Neural progenitor cell (in vitro differentiated cells): ENCODE measurements around the gene POLH.

Experiments used
- EZH2 ChIP-seq: fragments of 200-600 bp; sonication (generic); IDR thresholded peaks from 2 replicates; pipeline ENCODE4 v1.6.1; 2017; ENCODE audit warnings: antibody characterized with exemption, mild to moderate bottlenecking, moderate library complexity
- TF ChIP-seq, protein P1 (sequence below): fragments of 200-600 bp; sonication (generic); IDR thresholded peaks from 2 replicates; pipeline ENCODE4 v1.5.1; 2017; ENCODE audit warnings: antibody characterized with exemption, mild to moderate bottlenecking

DNA sequence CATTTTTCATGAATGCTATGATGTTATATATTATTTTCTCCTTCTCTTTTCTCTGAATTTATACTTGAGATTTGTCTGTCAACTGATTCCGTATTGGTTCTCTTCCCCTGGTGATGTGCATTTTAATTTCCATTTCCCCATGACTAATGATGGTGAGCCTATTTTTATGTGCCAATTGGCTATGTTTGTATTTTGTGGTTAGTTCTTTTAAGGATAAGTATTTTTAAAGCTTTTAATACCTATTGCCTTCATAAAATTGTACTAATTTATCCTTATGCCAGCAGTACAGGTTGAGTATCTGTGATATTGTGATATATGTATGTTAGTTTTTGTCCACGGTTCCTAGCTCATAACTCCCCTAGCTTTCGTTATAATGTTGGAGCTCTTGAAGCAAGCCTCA, 2.8 kb downstream of the POLH start:
- TF ChIP-seq, protein P1, sequence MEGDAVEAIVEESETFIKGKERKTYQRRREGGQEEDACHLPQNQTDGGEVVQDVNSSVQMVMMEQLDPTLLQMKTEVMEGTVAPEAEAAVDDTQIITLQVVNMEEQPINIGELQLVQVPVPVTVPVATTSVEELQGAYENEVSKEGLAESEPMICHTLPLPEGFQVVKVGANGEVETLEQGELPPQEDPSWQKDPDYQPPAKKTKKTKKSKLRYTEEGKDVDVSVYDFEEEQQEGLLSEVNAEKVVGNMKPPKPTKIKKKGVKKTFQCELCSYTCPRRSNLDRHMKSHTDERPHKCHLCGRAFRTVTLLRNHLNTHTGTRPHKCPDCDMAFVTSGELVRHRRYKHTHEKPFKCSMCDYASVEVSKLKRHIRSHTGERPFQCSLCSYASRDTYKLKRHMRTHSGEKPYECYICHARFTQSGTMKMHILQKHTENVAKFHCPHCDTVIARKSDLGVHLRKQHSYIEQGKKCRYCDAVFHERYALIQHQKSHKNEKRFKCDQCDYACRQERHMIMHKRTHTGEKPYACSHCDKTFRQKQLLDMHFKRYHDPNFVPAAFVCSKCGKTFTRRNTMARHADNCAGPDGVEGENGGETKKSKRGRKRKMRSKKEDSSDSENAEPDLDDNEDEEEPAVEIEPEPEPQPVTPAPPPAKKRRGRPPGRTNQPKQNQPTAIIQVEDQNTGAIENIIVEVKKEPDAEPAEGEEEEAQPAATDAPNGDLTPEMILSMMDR: no peak
- no peak for TF ChIP-seq EZH2
